CD4-positive, alpha-beta T cell (primary cell): ENCODE data around the gene CUL4B. TPM values are rescaled to one million over a fixed set of nuclear protein-coding genes. Genes with fewer than 3 reads are reported as not detected.
A peak's percentile ranks its signal among the peaks of the same experiment; 100 is the strongest.

ENCODE experiments used
- ATAC-seq: fragments of 200-7000 bp; cut with Tn5 transposase; one replicate; pipeline ENCODE4 v1.10.0; 2022; ENCODE audit warnings: mild to moderate bottlenecking; ENCODE audit not compliant: poor library complexity
- CTCF ChIA-PET: fragments of 350-600 bp; sonication (Branson Sonifier 250); formaldehyde crosslinking; loops from one replicate; lab custom pipeline; 2021; ENCODE audit warnings: antibody characterized with exemption, inconsistent platforms; lab: Charles Lee
- POLR2A ChIA-PET: fragments of 350-600 bp; sonication (Branson Sonifier 250); formaldehyde crosslinking; loops from one replicate; lab custom pipeline; 2021; ENCODE audit warnings: antibody characterized with exemption, inconsistent platforms; lab: Charles Lee
- DNase-seq, 14 experiments: peaks; one replicate each; pipeline ENCODE4 v3.0.0-alpha.2; 2013 to 2020; ENCODE audit warnings: mixed read lengths in 2 of 14
- H3K27ac ChIP-seq, 2 donors: one replicate each; pipeline versions ENCODE4 v1.5.1 to v1.7.0; 2013; ENCODE audit warnings: low read length in 2 of 2, low read depth in 1 of 2, mild to moderate bottlenecking in 1 of 2
- H3K27me3 ChIP-seq, 2 experiments: 1 replicate in 1 of 2; 2 replicates in 1 of 2; pipeline versions ENCODE4 v1.6.1 to v1.7.0; 2013; ENCODE audit warnings: low read length in 2 of 2, control low read depth in 1 of 2, mild to moderate bottlenecking in 1 of 2, moderate library complexity in 1 of 2; ENCODE audit not compliant: insufficient read depth in 2 of 2, control insufficient read depth in 1 of 2
- H3K36me3 ChIP-seq: one replicate; pipeline ENCODE4 v1.6.1; 2013; ENCODE audit warnings: low read length, control low read depth; ENCODE audit not compliant: insufficient read depth
- H3K4me1 ChIP-seq: one replicate; pipeline ENCODE4 v1.6.1; 2013; ENCODE audit warnings: low read length, control low read depth; ENCODE audit not compliant: insufficient read depth
- H3K4me3 ChIP-seq: one replicate; pipeline ENCODE4 v1.5.1; 2013; ENCODE audit warnings: mild to moderate bottlenecking, low read length, moderate library complexity
- H3K9me3 ChIP-seq, 2 experiments: 1 replicate in 1 of 2; 2 replicates in 1 of 2; pipeline versions ENCODE4 v1.6.1 to v1.7.0; 2013; ENCODE audit warnings: low read length in 2 of 2, mild to moderate bottlenecking in 2 of 2, control low read depth in 1 of 2, moderate library complexity in 1 of 2; ENCODE audit not compliant: control insufficient read depth in 1 of 2, insufficient read depth in 1 of 2
- H3K27ac Mint-ChIP-seq: one replicate; pipeline ENCODE4 v1.8.0; 2020; ENCODE audit warnings: mixed read lengths
- H3K27me3 Mint-ChIP-seq: one replicate; pipeline ENCODE4 v1.8.0; 2021; ENCODE audit warnings: mixed read lengths
- H3K36me3 Mint-ChIP-seq: one replicate; pipeline ENCODE4 v1.8.0; 2021; ENCODE audit warnings: low read depth, mixed read lengths
- H3K4me1 Mint-ChIP-seq: one replicate; pipeline ENCODE4 v1.8.0; 2021; ENCODE audit warnings: low read depth, mixed read lengths
- H3K4me3 Mint-ChIP-seq: one replicate; pipeline ENCODE4 v1.8.0; 2020; ENCODE audit warnings: mild to moderate bottlenecking, mixed read lengths
- H3K9me3 Mint-ChIP-seq: one replicate; pipeline ENCODE4 v1.8.0; 2020; ENCODE audit warnings: mixed read lengths
- intact Hi-C, 2 experiments: fragments of 100-400 bp; cut with DNase I in 1 of 2; cut with micrococcal nuclease in 1 of 2; formaldehyde crosslinking; loops; one replicate each; pipeline versions ENCODE4 v1.15.1 to v1.9.0; 2023 to 2025; cut with DNase I, micrococcal nuclease
- total RNA-seq, 174 experiments: library from RNA in 2 of 174; stranded (reverse) in 2 of 174; gene quantifications; one replicate each; pipeline ENCODE4 v1.2.3 and lab custom pipeline; 2021 to 2026
- TF ChIP-seq, protein P1 (sequence below): fragments of 200-600 bp; IDR thresholded peaks from one replicate; pipeline ENCODE4 v1.8.0; 2022; ENCODE audit warnings: antibody characterized with exemption, mild to moderate bottlenecking

Gene CUL4B
- total RNA-seq, 2 experiments from 2014 or later = 32.1 to 34.1 TPM

DNA sequence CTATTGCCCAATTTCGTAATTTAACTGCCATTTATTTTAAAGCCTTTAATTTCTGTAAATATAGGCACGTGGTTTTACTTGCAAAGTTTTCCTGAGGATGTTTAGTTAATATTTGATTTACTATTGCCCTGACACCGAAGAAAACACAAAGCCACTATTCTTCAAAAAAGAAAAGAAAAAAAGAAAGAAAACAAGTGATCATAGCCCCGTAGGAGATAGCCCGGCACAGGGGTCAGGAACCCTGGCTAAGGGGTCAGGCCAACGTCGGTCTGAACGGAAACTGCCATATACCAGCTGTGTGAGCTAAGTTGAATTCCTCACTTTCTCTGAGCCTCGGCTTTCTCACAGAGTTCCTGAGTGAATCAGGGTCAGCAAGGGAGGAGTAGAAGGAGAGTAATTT lies 74.0 kb downstream of the CUL4B start:
- intact Hi-C loops = no loop called here
- no peaks in the 10 kb centered on the region for H3K9me3 ChIP-seq
- CTCF ChIA-PET = interaction anchor here (0.8 to 2.0 kb wide), 6 partner anchors 10 to 236 kb away, joined by 3 to 14 read pairs (median 4); partner anchors contain the start of genes LAMP2 and ZBTB33
- H3K4me3 ChIP-seq = no peak overlapping the region
- H3K4me1 ChIP-seq = peaks cover 19% of the 10 kb centered on the region
- H3K36me3 ChIP-seq = no peaks in the 10 kb centered on the region
- H3K9me3 Mint-ChIP-seq = no peaks in the 10 kb centered on the region
- no peaks in the 10 kb centered on the region for H3K36me3 Mint-ChIP-seq
- peak overlapping the region; percentile 15 for H3K27ac Mint-ChIP-seq
- TF ChIP-seq, protein P1, sequence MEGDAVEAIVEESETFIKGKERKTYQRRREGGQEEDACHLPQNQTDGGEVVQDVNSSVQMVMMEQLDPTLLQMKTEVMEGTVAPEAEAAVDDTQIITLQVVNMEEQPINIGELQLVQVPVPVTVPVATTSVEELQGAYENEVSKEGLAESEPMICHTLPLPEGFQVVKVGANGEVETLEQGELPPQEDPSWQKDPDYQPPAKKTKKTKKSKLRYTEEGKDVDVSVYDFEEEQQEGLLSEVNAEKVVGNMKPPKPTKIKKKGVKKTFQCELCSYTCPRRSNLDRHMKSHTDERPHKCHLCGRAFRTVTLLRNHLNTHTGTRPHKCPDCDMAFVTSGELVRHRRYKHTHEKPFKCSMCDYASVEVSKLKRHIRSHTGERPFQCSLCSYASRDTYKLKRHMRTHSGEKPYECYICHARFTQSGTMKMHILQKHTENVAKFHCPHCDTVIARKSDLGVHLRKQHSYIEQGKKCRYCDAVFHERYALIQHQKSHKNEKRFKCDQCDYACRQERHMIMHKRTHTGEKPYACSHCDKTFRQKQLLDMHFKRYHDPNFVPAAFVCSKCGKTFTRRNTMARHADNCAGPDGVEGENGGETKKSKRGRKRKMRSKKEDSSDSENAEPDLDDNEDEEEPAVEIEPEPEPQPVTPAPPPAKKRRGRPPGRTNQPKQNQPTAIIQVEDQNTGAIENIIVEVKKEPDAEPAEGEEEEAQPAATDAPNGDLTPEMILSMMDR = no peak
- H3K4me3 Mint-ChIP-seq = no peak overlapping the region
- H3K27me3 ChIP-seq = no peaks in the 10 kb centered on the region
- no peak for ATAC-seq
- POLR2A ChIA-PET = interaction anchor here (1.2 to 2.0 kb wide), 5 partner anchors 15 to 236 kb away, joined by 6 to 16 read pairs (median 8); partner anchors contain the start of genes CUL4B, LAMP2, MCTS1 and ZBTB33
- no peak for DNase-seq
- peaks cover 26% of the 10 kb centered on the region for H3K4me1 Mint-ChIP-seq
- no peaks in the 10 kb centered on the region for H3K27me3 Mint-ChIP-seq
- H3K27ac ChIP-seq = no peak overlapping the region

DNA sequence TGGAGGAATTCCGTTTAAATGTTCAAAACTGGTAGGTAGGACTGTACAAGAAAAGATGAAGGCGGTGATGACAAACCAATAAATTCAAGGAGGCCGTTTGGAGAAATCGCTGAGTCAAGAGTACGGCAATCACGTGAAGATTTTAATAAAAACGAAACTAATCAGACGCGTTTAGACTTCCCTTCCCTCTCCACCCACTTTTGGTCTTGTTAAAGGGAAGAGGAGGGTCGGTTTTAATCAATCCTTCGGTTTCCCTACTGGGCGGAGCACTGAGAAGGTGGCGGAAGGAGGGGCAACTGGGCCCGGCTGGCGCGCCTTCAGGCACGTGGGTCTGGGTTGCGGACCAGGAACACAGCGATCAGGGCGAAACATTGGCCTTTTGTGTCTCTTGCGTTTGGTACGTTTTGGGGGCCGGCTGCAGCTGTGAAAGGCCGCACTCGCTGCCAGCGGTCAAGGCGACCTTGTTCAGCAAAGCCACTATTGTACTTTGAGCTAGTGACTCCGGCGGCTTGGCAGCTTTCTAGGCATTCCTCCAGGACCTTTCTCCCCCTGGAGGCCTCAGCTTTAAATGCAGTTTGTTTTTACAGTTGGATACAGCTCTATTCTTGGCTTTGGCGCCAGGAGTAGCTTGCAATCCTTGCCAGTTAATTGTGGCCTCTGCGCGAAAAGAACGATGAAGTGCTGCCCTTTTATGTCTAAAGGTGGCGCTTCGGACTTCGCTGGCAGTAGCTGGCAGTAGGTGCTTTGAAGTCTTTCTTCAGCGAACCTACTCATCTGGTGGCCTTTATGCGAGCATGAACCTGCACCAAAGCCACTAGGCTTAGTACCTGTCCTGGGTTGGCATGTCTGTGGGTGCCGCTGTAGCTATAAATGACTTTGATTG lies 74.9 kb downstream of the CUL4B start:
- ChIA-PET CTCF (interaction anchor here (0.7 to 2.0 kb wide), 9 partner anchors 9 to 235 kb away, joined by 3 to 14 read pairs (median 4); partner anchors contain the start of genes CUL4B, LAMP2 and ZBTB33), POLR2A (interaction anchor here (0.7 to 2.0 kb wide), 7 partner anchors 15 to 235 kb away, joined by 3 to 16 read pairs (median 6); partner anchors contain the start of genes CUL4B, LAMP2, MCTS1 and ZBTB33)
- H3K4me3 Mint-ChIP-seq = peak overlapping the region; percentile 98
- Histone ChIP-seq H3K4me1 (peaks cover 19% of the 10 kb centered on the region), H3K27ac (peak overlapping the region; percentile 41 to 74), H3K27me3 (no peaks in the 10 kb centered on the region), H3K9me3 (no peaks in the 10 kb centered on the region), H3K4me3 (peak overlapping the region; percentile 76), H3K36me3 (no peaks in the 10 kb centered on the region)
- H3K27ac Mint-ChIP-seq = peak overlapping the region; percentile 97
- H3K4me1 Mint-ChIP-seq = peaks cover 26% of the 10 kb centered on the region
- no peaks in the 10 kb centered on the region for H3K9me3 Mint-ChIP-seq
- peak; percentile 81 for ATAC-seq
- TF ChIP-seq, protein P1 = peak; percentile 52
- no peaks in the 10 kb centered on the region for H3K36me3 Mint-ChIP-seq
- no peaks in the 10 kb centered on the region for H3K27me3 Mint-ChIP-seq
- intact Hi-C loops = loop anchor here in 1 of 2 experiments (2.0 kb wide), 1 partner anchor 17 kb away; the partner anchor contains the start of gene LAMP2
- peak; percentile 12 to 80 (median 28) for DNase-seq

DNA sequence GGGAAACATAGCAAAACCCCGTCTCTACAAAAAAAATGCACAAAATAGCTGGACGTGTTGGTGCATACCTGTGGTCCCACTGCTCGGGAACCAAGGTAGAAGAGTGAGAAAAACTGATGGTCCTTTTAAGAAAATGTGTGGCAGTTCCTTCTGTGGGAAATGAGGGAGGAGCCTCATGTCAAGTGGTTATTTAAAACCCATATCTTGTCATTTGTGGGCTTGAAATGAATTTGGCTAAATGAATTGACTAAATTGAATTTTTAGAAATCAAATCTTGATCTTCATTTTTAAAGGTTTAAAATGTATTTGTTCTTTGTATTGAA lies 75.5 kb downstream of the CUL4B start:
- Histone ChIP-seq H3K9me3 (no peaks in the 10 kb centered on the region), H3K27me3 (no peaks in the 10 kb centered on the region), H3K4me1 (peaks cover 19% of the 10 kb centered on the region), H3K27ac (peak overlapping the region in 1 of 2 donors; percentile 74), H3K36me3 (no peaks in the 10 kb centered on the region), H3K4me3 (peak overlapping the region; percentile 76)
- Mint-ChIP-seq H3K9me3 (no peaks in the 10 kb centered on the region), H3K27ac (peak overlapping the region; percentile 97), H3K4me1 (peaks cover 26% of the 10 kb centered on the region), H3K36me3 (no peaks in the 10 kb centered on the region), H3K27me3 (no peaks in the 10 kb centered on the region), H3K4me3 (peak overlapping the region; percentile 98)
- ChIA-PET POLR2A (interaction anchor here (1.2 to 2.0 kb wide), 4 partner anchors 14 to 235 kb away, joined by 6 to 16 read pairs (median 8); partner anchors contain the start of genes CUL4B, MCTS1 and ZBTB33), CTCF (interaction anchor here (1.4 to 2.0 kb wide), 5 partner anchors 9 to 235 kb away, joined by 3 to 14 read pairs (median 4); partner anchors contain the start of gene ZBTB33)
- DNase-seq (peak in 1 of 14 experiments; percentile 16), ATAC-seq (no peak)
- TF ChIP-seq, protein P1 = no peak
- intact Hi-C loops = loop anchor here in 1 of 2 experiments (2.0 kb wide), 1 partner anchor 16 kb away; the partner anchor contains the start of gene LAMP2
